ENCODE measurements around the gene BTBD16.
A peak's percentile ranks its signal among the peaks of the same experiment; 100 is the strongest.

The BTBD16 gene

DNA sequence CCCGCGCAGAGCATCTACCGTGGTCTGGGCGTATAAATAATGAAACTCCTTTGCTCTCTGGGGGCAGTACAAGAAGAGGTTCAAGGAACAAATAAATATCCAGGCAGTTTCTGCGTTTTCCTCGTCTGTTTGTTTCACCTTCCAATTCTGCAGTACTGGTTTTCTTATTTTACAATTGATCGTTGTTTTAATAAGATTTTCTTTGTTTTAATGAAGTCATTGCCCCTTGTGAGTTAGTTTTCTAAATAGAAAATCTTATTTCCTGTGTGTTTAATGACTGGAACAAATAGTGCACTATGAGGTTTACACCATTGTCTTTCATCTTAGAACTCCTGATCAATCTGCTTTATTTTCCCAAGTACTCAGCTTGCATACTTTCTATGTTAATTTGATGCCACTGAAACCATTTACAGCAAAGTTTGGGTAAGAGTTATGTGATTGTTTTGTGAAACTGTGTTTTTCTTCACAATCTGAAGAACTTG is 104.6 kb downstream of the BTBD16 start:
- no peak for TF ChIP-seq CTCF (IDR thresholded peaks at IDR 0.05; ENCODE audit: insufficient read depth, low read length, missing control alignments)
- POLR2A ChIA-PET: no interaction called here
- peak overlapping the region; percentile 78 for H3K4me3 ChIP-seq (ENCODE audit: low read depth, low read length)
- CTCF ChIA-PET: interaction anchor here (1.0 to 3.0 kb wide), 3 partner anchors 59 to 82 kb away, joined by 3 to 16 read pairs (median 3); no protein-coding TSS in a partner anchor
- no peak for DNase-seq (ENCODE audit: low read depth, low spot score)

- POLR2A ChIA-PET: no interaction called here
- no peak for TF ChIP-seq CTCF (IDR thresholded peaks at IDR 0.05; ENCODE audit: insufficient read depth, low read length, missing control alignments)
- H3K4me3 ChIP-seq (ENCODE audit: low read depth, low read length): no peak overlapping the region
Measured at GRCh38 chr10:122376364-122376961, 105.4 kb downstream of the BTBD16 start.

GRCh38 chr10:122379041-122379440 is 107.9 kb downstream of the BTBD16 start:
- DNase-seq (ENCODE audit: low read depth, low spot score): no peak
- H3K4me3 ChIP-seq (ENCODE audit: low read depth, low read length): no peak overlapping the region
- TF ChIP-seq CTCF (IDR thresholded peaks at IDR 0.05; ENCODE audit: insufficient read depth, low read length, missing control alignments): no peak
- ChIA-PET POLR2A (no interaction called here), CTCF (no interaction called here)

More at GRCh38 chr10:122376364-122376961, 105.4 kb downstream of the BTBD16 start:
- CTCF ChIA-PET: interaction anchor here (1.2 to 1.4 kb wide), 2 partner anchors 78 to 83 kb away, joined by 3 to 4 read pairs; no protein-coding TSS in a partner anchor
- DNase-seq (ENCODE audit: low read depth, low spot score): no peak

DNA sequence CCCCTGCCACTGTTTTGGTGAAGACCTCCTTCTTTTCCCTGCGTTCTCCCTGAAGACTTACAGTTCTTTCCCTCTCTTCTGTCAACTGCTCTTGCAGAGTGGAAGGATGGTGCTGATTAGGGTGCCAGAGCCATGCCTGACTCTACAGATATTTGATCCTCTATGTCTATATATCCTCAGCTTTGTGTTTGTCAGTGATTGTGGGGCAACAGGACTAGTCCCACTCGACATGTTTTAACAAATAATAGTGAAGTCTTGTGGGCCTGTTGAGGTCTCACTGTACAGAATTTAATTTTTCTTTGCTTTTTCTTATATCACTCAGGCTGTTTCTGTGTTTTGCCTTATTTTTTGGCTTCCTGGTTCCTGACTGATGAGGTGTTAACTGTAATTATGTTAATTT is 108.4 kb downstream of the BTBD16 start:
- no peak for DNase-seq (ENCODE audit: low read depth, low spot score)
- ChIA-PET POLR2A (no interaction called here), CTCF (no interaction called here)
- H3K4me3 ChIP-seq (ENCODE audit: low read depth, low read length): no peak overlapping the region
- TF ChIP-seq CTCF (IDR thresholded peaks at IDR 0.05; ENCODE audit: insufficient read depth, low read length, missing control alignments): no peak

DNA sequence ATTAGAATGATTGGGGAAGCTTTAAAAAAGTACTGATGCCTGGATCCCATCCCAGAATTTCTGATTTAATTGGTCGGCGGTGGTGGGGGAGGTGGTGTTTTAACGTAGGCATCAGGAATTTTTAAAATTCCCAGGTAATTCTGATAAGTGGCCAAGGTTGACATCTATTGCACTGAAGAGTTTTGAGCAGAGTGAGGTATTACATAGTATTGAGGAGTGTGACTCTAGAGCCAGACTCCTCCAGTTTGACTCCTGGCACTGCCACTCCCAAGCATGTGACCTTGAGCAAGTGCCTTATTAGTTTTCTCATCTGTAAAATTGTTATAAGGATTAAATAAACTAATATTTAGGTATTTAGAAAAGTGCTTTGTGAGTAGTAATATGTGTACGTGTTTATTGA is 109.6 kb downstream of the BTBD16 start:
- CTCF ChIA-PET: no interaction called here

DNA sequence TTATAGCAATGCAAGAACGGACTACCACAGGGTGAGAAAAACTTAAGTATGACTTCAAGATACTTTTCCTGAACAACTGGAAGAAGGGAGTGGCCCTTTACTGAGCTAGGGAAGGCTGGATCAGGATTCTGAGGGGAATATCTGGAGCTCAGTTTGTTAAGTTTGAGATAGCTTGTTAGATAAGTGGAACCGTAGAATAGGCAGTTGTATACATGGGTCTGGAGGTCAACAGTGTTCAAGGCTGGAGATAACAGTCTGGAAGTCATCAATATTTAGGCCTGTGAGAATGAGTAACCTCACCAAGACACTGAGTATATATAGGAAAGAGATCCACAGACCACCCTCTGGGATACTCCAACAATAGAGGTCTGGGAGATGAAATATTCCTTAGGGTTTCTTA is 110.6 kb downstream of the BTBD16 start:
- no peak for DNase-seq (ENCODE audit: low read depth, low spot score)
- TF ChIP-seq CTCF (IDR thresholded peaks at IDR 0.05; ENCODE audit: insufficient read depth, low read length, missing control alignments): no peak
- ChIA-PET CTCF (interaction anchor here (1.0 kb wide), 1 partner anchor 17 kb away, joined by 3 read pairs; no protein-coding TSS in a partner anchor), POLR2A (no interaction called here)
- no peak overlapping the region for H3K4me3 ChIP-seq (ENCODE audit: low read depth, low read length)

More for the DNA sequence above, 109.6 kb downstream of the BTBD16 start:
- no peak for TF ChIP-seq CTCF (IDR thresholded peaks at IDR 0.05; ENCODE audit: insufficient read depth, low read length, missing control alignments)
- DNase-seq (ENCODE audit: low read depth, low spot score): no peak
- no peak overlapping the region for H3K4me3 ChIP-seq (ENCODE audit: low read depth, low read length)
- POLR2A ChIA-PET: no interaction called here
